ENCODE measurements around the gene FMO5. TPM values are rescaled to one million over a fixed set of nuclear protein-coding genes. Genes with fewer than 3 reads are reported as not detected.
A peak's percentile ranks its signal among the peaks of the same experiment; 100 is the strongest.

FMO5 gene
- total and polyA plus RNA-seq, 2 of the 13 experiments (the other 11 are each of a cell fraction or from before 2014, with no cell fraction given): 48.2 to 149 TPM

DNA sequence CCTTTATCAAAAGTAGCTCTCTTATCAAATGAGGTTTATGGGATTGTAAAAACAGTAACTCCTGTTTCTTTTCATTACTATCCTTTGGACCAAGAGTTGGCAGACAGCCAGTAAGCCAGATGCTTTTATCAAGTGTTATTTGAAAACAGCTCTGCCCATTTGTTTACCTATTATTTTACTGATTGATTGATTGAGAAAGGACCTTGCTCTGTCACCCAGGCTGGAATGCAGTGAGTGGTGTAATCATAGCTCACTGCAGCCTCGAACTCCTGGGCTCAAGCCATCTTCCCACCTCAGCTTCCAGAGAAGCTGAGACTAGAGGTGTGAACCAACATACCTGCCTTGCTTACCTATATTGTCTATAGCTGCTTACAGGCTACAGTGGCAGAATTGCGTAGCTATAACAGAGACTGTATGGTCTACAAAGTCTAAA lies 56.5 kb downstream of the FMO5 start (continued):
- TF ChIP-seq, protein P1, sequence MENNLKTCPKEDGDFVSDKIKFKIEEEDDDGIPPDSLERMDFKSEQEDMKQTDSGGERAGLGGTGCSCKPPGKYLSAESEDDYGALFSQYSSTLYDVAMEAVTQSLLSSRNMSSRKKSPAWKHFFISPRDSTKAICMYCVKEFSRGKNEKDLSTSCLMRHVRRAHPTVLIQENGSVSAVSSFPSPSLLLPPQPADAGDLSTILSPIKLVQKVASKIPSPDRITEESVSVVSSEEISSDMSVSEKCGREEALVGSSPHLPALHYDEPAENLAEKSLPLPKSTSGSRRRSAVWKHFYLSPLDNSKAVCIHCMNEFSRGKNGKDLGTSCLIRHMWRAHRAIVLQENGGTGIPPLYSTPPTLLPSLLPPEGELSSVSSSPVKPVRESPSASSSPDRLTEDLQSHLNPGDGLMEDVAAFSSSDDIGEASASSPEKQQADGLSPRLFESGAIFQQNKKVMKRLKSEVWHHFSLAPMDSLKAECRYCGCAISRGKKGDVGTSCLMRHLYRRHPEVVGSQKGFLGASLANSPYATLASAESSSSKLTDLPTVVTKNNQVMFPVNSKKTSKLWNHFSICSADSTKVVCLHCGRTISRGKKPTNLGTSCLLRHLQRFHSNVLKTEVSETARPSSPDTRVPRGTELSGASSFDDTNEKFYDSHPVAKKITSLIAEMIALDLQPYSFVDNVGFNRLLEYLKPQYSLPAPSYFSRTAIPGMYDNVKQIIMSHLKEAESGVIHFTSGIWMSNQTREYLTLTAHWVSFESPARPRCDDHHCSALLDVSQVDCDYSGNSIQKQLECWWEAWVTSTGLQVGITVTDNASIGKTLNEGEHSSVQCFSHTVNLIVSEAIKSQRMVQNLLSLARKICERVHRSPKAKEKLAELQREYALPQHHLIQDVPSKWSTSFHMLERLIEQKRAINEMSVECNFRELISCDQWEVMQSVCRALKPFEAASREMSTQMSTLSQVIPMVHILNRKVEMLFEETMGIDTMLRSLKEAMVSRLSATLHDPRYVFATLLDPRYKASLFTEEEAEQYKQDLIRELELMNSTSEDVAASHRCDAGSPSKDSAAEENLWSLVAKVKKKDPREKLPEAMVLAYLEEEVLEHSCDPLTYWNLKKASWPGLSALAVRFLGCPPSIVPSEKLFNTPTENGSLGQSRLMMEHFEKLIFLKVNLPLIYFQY (CRISPR knock-in tag; IDR thresholded peaks at IDR 0.05; ENCODE audit: borderline replicate concordance): 0 out of 2 replicates have a peak, but pooled peaks have one; percentile 24
- TF ChIP-seq SCMH1 (CRISPR knock-in tag; IDR thresholded peaks at IDR 0.05; ENCODE audit: borderline replicate concordance) (no peak), ZNF30 (CRISPR knock-in tag; IDR thresholded peaks at IDR 0.05) (no peak), NPAS2 (CRISPR knock-in tag; IDR thresholded peaks at IDR 0.05; ENCODE audit: borderline replicate concordance) (no peak), TBP (CRISPR knock-in tag; IDR thresholded peaks at IDR 0.05) (no peak), REL (CRISPR knock-in tag; conservative IDR thresholded peaks at IDR 0.05) (no peak), JARID2 (CRISPR knock-in tag; IDR thresholded peaks at IDR 0.05; ENCODE audit: insufficient replicate concordance) (no peak), NFE2L1 (CRISPR knock-in tag; IDR thresholded peaks at IDR 0.05; ENCODE audit: borderline replicate concordance) (no peak), ZNF562 (CRISPR knock-in tag; IDR thresholded peaks at IDR 0.05; ENCODE audit: borderline replicate concordance) (no peak), ZNF772 (CRISPR knock-in tag; IDR thresholded peaks at IDR 0.05) (no peak)
- TF ChIP-seq, protein P2, sequence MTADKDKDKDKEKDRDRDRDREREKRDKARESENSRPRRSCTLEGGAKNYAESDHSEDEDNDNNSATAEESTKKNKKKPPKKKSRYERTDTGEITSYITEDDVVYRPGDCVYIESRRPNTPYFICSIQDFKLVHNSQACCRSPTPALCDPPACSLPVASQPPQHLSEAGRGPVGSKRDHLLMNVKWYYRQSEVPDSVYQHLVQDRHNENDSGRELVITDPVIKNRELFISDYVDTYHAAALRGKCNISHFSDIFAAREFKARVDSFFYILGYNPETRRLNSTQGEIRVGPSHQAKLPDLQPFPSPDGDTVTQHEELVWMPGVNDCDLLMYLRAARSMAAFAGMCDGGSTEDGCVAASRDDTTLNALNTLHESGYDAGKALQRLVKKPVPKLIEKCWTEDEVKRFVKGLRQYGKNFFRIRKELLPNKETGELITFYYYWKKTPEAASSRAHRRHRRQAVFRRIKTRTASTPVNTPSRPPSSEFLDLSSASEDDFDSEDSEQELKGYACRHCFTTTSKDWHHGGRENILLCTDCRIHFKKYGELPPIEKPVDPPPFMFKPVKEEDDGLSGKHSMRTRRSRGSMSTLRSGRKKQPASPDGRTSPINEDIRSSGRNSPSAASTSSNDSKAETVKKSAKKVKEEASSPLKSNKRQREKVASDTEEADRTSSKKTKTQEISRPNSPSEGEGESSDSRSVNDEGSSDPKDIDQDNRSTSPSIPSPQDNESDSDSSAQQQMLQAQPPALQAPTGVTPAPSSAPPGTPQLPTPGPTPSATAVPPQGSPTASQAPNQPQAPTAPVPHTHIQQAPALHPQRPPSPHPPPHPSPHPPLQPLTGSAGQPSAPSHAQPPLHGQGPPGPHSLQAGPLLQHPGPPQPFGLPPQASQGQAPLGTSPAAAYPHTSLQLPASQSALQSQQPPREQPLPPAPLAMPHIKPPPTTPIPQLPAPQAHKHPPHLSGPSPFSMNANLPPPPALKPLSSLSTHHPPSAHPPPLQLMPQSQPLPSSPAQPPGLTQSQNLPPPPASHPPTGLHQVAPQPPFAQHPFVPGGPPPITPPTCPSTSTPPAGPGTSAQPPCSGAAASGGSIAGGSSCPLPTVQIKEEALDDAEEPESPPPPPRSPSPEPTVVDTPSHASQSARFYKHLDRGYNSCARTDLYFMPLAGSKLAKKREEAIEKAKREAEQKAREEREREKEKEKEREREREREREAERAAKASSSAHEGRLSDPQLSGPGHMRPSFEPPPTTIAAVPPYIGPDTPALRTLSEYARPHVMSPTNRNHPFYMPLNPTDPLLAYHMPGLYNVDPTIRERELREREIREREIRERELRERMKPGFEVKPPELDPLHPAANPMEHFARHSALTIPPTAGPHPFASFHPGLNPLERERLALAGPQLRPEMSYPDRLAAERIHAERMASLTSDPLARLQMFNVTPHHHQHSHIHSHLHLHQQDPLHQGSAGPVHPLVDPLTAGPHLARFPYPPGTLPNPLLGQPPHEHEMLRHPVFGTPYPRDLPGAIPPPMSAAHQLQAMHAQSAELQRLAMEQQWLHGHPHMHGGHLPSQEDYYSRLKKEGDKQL (CRISPR knock-in tag; IDR thresholded peaks at IDR 0.05; ENCODE audit: low read depth): 0 out of 2 replicates have a peak, but pooled peaks have one; percentile 20
- TF ChIP-seq, protein P3, sequence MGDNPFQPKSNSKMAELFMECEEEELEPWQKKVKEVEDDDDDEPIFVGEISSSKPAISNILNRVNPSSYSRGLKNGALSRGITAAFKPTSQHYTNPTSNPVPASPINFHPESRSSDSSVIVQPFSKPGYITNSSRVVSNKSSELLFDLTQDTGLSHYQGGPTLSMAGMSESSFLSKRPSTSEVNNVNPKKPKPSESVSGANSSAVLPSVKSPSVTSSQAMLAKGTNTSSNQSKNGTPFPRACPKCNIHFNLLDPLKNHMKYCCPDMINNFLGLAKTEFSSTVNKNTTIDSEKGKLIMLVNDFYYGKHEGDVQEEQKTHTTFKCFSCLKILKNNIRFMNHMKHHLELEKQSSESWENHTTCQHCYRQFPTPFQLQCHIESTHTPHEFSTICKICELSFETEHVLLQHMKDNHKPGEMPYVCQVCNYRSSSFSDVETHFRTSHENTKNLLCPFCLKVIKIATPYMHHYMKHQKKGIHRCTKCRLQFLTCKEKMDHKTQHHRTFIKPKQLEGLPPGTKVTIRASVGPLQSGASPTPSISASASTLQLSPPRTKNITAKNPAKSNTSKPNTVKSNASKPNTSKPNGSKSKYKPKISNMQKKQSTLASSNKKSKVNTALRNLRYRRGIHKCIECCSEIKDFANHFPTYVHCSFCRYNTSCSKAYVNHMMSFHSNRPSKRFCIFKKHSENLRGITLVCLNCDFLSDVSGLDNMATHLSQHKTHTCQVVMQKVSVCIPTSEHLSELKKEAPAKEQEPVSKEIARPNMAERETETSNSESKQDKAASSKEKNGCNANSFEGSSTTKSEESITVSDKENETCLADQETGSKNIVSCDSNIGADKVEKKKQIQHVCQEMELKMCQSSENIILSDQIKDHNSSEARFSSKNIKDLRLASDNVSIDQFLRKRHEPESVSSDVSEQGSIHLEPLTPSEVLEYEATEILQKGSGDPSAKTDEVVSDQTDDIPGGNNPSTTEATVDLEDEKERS (CRISPR knock-in tag; IDR thresholded peaks at IDR 0.05): no peak
- TF ChIP-seq, protein P4, sequence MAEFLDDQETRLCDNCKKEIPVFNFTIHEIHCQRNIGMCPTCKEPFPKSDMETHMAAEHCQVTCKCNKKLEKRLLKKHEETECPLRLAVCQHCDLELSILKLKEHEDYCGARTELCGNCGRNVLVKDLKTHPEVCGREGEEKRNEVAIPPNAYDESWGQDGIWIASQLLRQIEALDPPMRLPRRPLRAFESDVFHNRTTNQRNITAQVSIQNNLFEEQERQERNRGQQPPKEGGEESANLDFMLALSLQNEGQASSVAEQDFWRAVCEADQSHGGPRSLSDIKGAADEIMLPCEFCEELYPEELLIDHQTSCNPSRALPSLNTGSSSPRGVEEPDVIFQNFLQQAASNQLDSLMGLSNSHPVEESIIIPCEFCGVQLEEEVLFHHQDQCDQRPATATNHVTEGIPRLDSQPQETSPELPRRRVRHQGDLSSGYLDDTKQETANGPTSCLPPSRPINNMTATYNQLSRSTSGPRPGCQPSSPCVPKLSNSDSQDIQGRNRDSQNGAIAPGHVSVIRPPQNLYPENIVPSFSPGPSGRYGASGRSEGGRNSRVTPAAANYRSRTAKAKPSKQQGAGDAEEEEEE (CRISPR knock-in tag; IDR thresholded peaks at IDR 0.05; ENCODE audit: borderline replicate concordance): no peak
- TF ChIP-seq, protein P5, sequence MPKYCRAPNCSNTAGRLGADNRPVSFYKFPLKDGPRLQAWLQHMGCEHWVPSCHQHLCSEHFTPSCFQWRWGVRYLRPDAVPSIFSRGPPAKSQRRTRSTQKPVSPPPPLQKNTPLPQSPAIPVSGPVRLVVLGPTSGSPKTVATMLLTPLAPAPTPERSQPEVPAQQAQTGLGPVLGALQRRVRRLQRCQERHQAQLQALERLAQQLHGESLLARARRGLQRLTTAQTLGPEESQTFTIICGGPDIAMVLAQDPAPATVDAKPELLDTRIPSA (CRISPR knock-in tag; IDR thresholded peaks at IDR 0.05; ENCODE audit: borderline replicate concordance): no peak

Measured in HepG2 (cell line).